OCI-LY7 (cell line): Measurements from ENCODE around the gene ACVRL1.

Source experiments
- EZH2phosphoT487 ChIP-seq: fragments of 200-600 bp; sonication (generic); IDR thresholded peaks from 2 replicates; pipeline ENCODE4 v1.6.1; 2018; ENCODE audit warnings: low read depth, borderline replicate concordance, mild to moderate bottlenecking, mixed run types, antibody characterized with exemption, low read length, moderate library complexity, mixed read lengths
- TF ChIP-seq, protein P1 (sequence below): fragments of 200-600 bp; sonication (generic); conservative IDR thresholded peaks from 2 replicates; pipeline ENCODE4 v1.5.1; 2014; ENCODE audit warnings: mild to moderate bottlenecking, antibody characterized with exemption, low read length, moderate library complexity, mixed read lengths

DNA sequence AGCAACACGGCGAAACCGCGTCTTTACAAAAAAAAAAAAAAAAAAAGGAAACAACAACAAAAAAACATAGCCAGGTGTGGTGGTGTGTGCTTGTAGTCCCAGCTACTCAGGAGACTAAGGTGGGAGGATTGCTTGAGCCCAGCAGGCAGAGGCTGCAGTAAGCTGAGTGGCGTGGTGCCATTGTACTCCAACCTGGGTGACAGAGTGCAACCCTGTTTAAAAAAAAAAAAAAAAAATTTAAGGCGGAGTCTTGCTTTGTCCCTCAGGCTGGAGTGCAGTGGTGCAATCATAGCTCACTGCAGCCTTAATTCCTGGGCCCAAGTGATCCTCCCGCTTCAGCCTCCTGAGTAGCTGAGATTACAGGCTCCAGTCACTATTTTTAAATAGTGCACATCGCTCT, 40.5 kb upstream of the ACVRL1 start:
- TF ChIP-seq, protein P1, sequence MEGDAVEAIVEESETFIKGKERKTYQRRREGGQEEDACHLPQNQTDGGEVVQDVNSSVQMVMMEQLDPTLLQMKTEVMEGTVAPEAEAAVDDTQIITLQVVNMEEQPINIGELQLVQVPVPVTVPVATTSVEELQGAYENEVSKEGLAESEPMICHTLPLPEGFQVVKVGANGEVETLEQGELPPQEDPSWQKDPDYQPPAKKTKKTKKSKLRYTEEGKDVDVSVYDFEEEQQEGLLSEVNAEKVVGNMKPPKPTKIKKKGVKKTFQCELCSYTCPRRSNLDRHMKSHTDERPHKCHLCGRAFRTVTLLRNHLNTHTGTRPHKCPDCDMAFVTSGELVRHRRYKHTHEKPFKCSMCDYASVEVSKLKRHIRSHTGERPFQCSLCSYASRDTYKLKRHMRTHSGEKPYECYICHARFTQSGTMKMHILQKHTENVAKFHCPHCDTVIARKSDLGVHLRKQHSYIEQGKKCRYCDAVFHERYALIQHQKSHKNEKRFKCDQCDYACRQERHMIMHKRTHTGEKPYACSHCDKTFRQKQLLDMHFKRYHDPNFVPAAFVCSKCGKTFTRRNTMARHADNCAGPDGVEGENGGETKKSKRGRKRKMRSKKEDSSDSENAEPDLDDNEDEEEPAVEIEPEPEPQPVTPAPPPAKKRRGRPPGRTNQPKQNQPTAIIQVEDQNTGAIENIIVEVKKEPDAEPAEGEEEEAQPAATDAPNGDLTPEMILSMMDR: no peak
- no peak for TF ChIP-seq EZH2phosphoT487
